HG03442 (cell line): ENCODE data around the gene CFAP221.
"Not testable (repeated sequence)": the region's sequence is repeated elsewhere in the genome, so short reads cannot be mapped to it uniquely, and the experiment has no call there.

Experiments
- ATAC-seq: cut with Tn5 transposase; IDR thresholded peaks from one replicate; pipeline ENCODE4 v1.9.1; 2021; ENCODE audit warnings: mild to moderate bottlenecking, moderate library complexity; ENCODE audit not compliant: unreplicated experiment

The CFAP221 gene

GRCh38 chr2:119584469-119584868 lies 40.2 kb downstream of the CFAP221 start:
- ATAC-seq, result no peak

GRCh38 chr2:119586085-119586484 lies 41.8 kb downstream of the CFAP221 start:
- no peak for ATAC-seq

DNA sequence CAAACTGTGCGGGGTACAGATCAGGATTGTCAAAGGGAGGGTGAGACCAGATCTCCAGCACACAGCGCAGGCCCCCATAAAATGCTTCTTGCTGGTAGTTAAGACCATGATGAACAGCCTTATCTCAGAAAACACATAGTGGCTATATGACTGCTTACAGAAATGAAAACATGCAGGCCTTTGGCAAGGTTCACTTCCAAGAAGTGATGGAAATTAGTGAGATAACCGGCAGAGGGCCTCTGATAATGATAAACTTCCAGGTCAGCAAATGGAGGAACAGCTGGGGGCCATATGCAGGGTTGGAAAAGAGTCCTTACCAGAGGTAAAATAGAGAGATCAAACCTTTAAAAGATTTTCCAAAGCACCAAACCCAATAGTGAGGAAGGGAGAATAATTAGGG lies 46.6 kb downstream of the CFAP221 start:
- ATAC-seq, result no peak

GRCh38 chr2:119591523-119591922 lies 47.3 kb downstream of the CFAP221 start:
- ATAC-seq, result no peak

DNA sequence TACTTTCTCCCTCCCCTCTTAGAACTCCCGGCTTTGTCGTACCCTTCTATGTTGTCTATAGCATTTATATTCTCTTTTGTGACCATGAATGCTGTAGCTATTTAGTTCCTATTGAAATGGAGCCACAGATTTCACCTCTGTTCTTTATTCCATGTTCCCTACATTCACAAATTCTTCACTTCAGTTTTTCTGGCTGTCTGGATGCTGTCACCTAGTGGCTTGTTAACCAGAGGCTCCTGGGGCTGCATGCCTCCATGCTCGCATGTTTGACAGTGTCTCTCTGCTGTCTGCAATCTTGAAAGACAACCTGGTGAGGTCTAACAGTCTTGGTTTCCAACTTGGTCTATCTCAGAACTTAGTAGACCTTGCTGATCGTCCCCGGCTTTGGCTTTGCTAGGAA lies 48.2 kb downstream of the CFAP221 start:
- no peak for ATAC-seq

GRCh38 chr2:119596638-119597037 lies 52.4 kb downstream of the CFAP221 start:
- ATAC-seq, result no peak

DNA sequence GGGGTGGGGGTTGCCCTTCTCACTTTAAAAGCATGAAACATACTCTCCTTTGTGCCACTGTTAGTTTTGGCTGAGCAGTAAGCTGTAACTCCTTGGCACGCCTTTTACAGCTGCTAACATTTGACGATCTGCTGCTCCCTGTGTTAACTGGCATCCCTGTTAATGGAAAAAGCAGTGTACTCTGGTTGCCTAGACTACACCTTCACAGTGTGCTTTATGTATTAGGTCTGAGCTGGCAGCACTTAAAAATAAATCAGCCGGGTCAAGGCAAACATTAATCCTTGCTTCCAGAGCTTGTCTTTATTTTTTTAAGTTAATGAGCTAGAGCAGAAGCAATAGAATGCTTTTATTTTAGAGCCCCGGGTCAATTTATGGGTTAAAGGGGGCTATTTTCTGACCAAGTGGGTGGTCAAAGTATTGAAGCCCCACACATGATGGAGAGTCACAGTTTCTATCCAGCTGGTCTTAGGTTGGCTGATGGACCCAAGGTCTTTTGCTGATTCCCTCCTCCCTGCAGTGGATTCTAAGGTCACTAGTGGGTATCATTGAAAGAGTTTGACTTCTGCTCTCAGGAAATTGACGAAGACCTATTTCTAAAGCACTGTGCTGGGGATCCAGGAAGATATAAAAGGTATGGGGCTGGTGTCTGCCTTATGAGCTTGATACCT lies 54.5 kb downstream of the CFAP221 start:
- ATAC-seq, result no peak

DNA sequence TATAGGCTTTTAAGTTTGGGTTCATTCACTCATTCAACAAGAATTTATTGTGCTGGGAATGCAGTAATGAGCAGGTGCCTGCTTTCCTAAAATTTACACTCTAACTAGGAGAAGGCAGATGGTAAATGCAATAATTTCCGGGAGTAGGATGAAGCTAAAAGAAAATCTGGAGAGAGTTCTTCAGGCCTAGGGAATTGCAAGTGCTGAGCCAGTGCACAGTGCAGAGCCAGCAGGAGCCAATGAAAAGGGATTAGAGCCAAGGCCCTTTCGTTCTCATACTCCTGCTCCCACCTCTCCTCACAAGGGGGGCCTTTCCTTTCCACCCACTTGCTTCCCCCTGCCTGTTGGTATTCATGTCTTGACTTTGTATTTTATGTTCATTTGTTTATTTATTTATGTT lies 55.1 kb downstream of the CFAP221 start:
- ATAC-seq, result no peak

DNA sequence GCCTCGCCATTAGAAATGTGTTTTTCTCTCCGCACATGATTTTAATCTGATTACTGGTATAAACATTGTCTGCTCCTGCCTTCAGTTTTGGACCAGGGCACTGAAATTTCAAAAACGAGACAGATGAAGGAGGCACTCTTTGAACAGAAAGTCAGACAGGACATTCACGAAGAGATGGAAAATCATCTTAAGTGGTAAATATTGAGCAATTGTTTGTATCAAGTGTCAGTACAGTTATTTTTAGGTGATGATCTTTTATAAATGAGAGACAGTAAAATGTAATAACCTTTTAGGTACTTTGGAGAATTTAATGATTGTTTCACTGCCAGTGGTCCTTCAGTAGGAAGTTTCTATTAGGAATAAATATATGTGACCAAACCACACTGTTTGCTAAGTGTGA lies 60.8 kb downstream of the CFAP221 start:
- ATAC-seq, result no peak

DNA sequence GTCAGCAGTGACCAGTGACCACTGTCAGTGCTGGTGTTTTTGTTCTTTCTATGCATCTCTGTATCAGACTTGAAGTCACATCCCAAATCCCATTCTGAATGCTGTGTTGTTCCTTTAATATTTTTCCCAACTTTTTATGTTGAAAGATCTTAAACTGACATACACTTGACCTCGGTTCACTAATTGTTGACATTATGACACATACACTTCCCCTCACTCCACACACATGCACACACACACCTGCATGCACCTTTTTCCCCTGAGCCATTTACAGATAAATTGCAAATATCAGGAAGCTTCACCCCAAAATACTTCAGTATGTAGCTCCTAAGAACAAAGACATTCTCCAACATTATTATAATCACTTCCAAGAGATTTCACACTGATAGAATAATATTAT lies 62.4 kb downstream of the CFAP221 start:
- no peak for ATAC-seq

DNA sequence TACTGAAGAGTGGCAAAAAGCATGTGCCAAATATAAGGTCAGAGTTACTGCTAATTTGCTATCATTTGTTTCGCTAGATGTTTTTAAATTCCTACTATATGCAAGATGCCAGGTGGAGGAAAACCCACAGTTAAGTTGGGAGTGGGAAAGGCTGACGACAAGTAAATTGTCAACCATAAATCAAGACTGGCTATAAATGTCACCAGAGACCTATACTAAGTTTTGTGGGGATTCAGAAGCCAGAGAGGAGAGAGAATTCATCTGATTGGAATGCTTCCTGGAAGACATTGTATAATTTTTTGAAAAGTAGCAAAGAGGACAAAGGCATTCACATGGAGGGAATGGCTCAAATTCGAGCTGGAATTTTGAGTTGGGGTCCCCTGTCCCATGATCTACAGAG lies 64.3 kb downstream of the CFAP221 start:
- ATAC-seq, result no peak

DNA sequence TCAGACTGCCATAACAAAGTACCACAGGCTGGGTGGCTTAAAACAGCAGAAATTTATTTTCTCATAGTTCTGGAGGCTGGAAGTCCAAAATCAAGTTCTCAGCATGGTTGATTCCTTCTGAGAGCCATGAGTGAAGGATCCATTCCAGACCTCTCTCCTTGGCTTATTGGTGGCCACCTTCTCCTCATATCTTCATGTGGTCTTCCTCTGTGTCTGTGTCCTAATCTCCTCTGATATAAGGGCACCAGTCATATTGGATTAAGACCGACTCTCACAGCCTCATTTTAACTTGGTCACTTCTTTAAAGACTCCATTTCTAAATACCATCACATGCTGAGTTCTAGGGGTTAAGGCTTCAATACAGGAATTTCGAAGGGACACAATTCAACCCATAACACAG lies 65.1 kb downstream of the CFAP221 start:
- no peak for ATAC-seq

DNA sequence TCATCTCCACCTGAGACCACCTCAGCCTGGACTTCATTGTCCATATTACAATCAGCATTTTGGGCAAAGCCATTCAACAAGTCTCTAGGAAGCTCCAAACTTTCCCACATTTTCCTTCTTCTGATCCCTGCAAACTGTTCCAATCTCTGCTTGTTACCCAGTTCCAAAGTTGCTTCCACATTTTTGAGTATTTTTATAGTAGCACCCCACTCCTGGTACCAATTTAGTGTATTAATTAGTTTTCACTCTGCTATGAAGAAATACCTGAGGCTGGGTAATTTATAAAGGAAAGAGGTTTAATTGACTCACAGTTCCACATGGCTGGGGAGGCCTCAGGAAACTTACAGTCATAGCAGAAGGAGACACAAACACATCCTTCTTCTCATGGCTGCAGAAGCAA lies 69.9 kb downstream of the CFAP221 start:
- ATAC-seq, result not testable (repeated sequence)

- no peak for ATAC-seq
These were observed 72.2 kb downstream of the CFAP221 start for GRCh38 chr2:119616421-119616820.

- ATAC-seq, result no peak
These were observed 73.2 kb downstream of the CFAP221 start for GRCh38 chr2:119617455-119617854.

DNA sequence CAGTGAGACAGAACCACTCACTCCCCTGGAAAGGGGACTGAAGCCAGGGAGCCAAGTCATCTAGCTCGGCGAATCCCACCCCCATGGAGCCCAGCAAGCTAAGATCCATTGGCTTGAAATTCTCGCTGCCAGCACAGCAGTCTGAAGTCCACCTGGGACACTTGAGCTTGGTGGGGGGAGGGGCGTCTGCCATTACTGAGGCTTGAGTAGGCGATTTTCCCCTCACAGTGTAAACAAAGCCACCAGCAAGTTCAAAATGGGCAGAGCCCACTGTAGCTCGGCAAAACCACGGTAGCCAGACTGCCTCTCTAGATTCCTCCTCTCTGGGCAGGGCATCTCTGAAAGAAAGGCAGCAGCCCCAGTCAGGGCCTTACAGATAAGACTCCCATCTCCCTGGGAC lies 74.5 kb downstream of the CFAP221 start:
- not testable (repeated sequence) for ATAC-seq

- ATAC-seq, result no peak
These were observed 81.0 kb downstream of the CFAP221 start for GRCh38 chr2:119625226-119625625.

DNA sequence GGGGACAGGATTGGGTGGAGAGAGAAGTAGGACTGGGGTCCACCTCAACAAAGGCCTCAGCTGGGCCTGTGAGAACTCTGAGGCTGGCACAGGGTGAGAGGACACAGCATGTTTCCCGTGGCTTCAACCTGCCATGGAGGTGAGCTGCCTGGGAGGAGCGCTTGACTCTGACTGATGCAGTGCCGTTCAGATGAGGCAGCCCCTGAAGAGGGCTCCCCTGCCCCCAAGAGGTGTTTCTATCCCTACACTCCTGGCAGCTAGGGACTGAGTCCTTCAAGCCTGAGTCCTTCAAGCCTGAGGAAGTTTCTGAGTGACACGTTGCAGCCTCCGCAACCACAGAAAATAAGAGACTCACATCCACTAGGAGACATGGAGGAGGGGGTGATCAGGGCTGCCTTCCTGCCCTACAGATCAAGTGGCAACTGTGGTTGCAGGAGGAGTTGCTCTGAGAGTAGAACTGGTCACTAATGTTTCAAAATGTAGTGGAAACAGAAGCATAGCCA lies 85.1 kb downstream of the CFAP221 start:
- ATAC-seq, result no peak

- no peak for ATAC-seq
These were observed 85.9 kb downstream of the CFAP221 start for GRCh38 chr2:119630121-119630520.

DNA sequence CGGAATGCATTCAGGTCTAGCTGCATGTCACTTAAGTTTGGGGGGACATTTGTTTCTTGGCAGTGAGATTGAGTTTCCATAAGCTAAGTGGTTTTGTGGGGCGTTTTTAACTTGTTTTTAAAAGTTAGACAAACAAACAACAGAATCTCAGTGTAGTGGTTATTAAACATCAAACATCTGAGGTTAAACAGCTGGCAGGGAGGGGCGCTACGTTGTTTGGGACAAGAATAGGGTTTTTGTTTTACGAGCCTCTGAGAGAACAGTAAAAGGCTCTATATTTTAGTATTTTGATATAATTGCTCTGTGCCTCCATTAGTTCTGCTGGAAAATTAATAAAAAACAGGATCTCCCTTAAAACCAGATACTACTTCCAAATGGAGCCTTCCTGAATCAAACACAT lies 93.1 kb downstream of the CFAP221 start:
- no peak for ATAC-seq

- no peak for ATAC-seq
These were observed 94.0 kb downstream of the CFAP221 start for GRCh38 chr2:119638246-119638645.

DNA sequence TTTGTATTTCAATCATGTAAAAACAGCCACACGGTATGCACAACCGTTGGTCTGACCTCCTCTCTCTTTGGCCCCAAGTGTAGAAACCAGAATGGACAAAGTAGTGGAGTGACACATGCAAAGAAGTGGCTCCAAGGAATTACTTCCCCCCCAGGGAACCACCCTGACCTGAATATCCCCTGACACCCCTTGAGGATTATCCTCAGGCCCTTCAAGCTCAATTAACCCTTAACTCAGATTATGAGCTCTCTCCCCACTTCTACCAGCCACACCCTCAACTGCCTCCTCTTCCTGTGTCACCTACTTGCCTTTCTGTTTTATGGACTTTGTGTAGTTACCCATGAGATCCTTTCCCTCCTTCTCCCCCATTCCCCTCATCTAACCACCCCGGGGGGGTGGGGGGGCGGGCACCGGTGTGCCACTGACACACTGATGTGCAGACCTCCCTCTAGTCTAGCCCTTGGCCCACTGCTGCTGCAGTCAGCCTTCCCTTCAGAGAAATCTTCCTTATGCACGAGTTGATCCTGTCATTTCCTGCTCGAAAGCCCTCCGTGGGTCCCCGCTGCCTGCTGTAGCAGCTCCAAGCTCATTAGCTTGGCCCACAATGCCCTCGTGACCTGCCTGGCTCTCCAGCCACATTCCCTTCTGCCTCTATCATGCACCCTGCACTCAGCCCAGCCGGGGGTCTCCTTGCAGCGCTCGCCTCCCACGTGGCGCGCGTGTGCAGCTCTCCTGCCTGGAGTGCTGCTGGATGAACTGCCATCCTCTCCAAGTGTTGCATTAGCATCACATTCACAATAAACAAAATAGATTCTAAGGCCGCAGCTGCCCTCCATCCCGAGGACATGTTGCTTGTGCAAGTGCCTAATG lies 94.7 kb downstream of the CFAP221 start:
- ATAC-seq, result no peak
